ENCODE data around the gene BAG3. TPM values are rescaled to one million over a fixed set of nuclear protein-coding genes. Genes with fewer than 3 reads are reported as not detected.
A peak's percentile ranks its signal among the peaks of the same experiment; 100 is the strongest.

BAG3 gene
- total RNA-seq, 2 experiments from 2014 or later, result 1.9 to 2.6 TPM

DNA sequence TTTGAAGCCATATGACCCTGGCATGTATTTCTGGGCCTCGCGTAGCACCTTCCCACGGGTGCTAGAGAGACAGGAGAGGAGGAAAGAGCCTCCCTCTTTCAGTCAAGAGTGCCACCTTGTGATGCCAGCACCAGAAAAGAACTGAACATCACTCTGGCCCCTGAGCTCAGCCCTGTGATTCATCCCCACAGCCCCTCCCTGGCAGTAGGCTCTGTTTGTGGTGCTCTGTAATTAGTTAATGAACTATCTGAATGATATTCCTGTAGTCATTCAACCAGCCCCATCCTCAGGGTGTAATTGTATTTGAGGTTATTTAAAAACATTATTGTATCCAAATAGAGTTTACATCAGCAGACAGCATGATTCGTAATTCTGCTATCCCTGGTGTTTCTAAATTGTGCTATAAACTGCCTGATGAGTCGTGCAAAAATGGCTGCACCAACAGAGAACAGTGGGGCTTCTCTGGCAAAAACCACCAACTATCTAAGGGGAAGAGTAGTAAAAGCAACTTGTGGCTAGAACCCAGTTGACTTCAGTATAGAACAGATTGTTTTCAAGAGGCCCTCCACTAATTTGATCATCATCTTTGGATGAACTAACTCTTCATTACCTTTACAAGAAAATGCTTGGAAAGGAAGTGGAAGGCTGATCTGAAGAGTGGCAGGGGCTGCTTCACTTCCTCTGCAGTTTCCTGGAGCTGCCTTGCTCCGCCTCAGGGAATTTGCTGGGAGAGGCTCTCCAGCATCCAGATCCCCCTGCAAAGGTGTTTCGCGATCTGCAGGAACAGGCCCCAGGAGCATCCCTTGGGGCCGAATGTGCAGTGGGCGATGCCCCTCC is 30.7 kb upstream of the BAG3 start:
- POLR2A ChIA-PET, result no interaction called here

DNA sequence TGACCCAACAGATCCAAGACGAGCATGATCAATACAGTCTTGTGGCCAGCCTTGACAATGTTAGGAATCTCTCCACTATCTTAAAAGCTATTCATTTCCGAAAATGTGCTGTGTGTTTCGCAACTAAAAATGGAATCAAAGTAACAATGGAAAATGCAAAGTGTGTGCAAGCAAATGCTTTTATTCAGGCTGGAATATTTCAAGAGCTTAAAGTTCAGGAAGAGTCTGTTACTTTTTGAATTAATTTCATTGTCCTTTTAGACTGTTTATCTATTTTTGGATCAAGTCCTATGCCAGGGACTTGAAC is 30.1 kb upstream of the BAG3 start:
- no peaks in the 10 kb centered on the region for H4K20me1 ChIP-seq (ENCODE audit: insufficient read depth, low read length)
- H3K4me2 ChIP-seq (ENCODE audit: low read length), result no peak overlapping the region
- intact Hi-C loops (cut with micrococcal nuclease; ENCODE audit: unreplicated experiment), result no loop called here
- H3K9me2 ChIP-seq (ENCODE audit: insufficient read depth, low read length), result no peaks in the 10 kb centered on the region
- no TSS peak for BruUV-seq (replicated peaks)
- no peak overlapping the region for H3K4me3 ChIP-seq (ENCODE audit: low read depth, low read length, poor library complexity, severe bottlenecking)
- CTCF ChIA-PET (ENCODE audit: unreplicated experiment), result no interaction called here
- no peaks in the 10 kb centered on the region for H3K4me1 ChIP-seq (ENCODE audit: insufficient read depth, low read length, poor library complexity, severe bottlenecking)
- DNase-seq (ENCODE audit: low spot score), result no peak
- H3K27ac ChIP-seq (ENCODE audit: low read depth, low read length, poor library complexity, severe bottlenecking), result no peak overlapping the region
- no peak overlapping the region for H2AFZ ChIP-seq (ENCODE audit: low read length)
- H3K36me3 ChIP-seq (ENCODE audit: insufficient read depth, low read length), result no peaks in the 10 kb centered on the region
- no peak for TF ChIP-seq EZH2phosphoT487 (IDR thresholded peaks at IDR 0.05; ENCODE audit: borderline replicate concordance, low read depth, low read length)
- TF ChIP-seq, protein P1, sequence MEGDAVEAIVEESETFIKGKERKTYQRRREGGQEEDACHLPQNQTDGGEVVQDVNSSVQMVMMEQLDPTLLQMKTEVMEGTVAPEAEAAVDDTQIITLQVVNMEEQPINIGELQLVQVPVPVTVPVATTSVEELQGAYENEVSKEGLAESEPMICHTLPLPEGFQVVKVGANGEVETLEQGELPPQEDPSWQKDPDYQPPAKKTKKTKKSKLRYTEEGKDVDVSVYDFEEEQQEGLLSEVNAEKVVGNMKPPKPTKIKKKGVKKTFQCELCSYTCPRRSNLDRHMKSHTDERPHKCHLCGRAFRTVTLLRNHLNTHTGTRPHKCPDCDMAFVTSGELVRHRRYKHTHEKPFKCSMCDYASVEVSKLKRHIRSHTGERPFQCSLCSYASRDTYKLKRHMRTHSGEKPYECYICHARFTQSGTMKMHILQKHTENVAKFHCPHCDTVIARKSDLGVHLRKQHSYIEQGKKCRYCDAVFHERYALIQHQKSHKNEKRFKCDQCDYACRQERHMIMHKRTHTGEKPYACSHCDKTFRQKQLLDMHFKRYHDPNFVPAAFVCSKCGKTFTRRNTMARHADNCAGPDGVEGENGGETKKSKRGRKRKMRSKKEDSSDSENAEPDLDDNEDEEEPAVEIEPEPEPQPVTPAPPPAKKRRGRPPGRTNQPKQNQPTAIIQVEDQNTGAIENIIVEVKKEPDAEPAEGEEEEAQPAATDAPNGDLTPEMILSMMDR (conservative IDR thresholded peaks at IDR 0.05; ENCODE audit: low read length), result no peak
- POLR2A ChIA-PET, result no interaction called here
- H3K79me2 ChIP-seq (ENCODE audit: insufficient read depth, low read depth, low read length), result no peaks in the 10 kb centered on the region
- no peaks in the 10 kb centered on the region for H3K9me3 ChIP-seq (ENCODE audit: low read length)

More for the DNA sequence above, 30.7 kb upstream of the BAG3 start:
- intact Hi-C loops (cut with micrococcal nuclease; ENCODE audit: unreplicated experiment), result no loop called here
- H3K4me1 ChIP-seq (ENCODE audit: insufficient read depth, low read length, poor library complexity, severe bottlenecking), result no peaks in the 10 kb centered on the region
- no peaks in the 10 kb centered on the region for H4K20me1 ChIP-seq (ENCODE audit: insufficient read depth, low read length)
- TF ChIP-seq, protein P1 (conservative IDR thresholded peaks at IDR 0.05; ENCODE audit: low read length), result no peak
- no peak for TF ChIP-seq EZH2phosphoT487 (IDR thresholded peaks at IDR 0.05; ENCODE audit: borderline replicate concordance, low read depth, low read length)
- no TSS peak for BruUV-seq (replicated peaks)
- H3K4me3 ChIP-seq (ENCODE audit: low read depth, low read length, poor library complexity, severe bottlenecking), result no peak overlapping the region
- CTCF ChIA-PET (ENCODE audit: unreplicated experiment), result no interaction called here
- H3K36me3 ChIP-seq (ENCODE audit: insufficient read depth, low read length), result no peaks in the 10 kb centered on the region
- H3K27ac ChIP-seq (ENCODE audit: low read depth, low read length, poor library complexity, severe bottlenecking), result no peak overlapping the region
- H3K79me2 ChIP-seq (ENCODE audit: insufficient read depth, low read depth, low read length), result no peaks in the 10 kb centered on the region
- H3K9me2 ChIP-seq (ENCODE audit: insufficient read depth, low read length), result no peaks in the 10 kb centered on the region
- H2AFZ ChIP-seq (ENCODE audit: low read length), result no peak overlapping the region
- DNase-seq (ENCODE audit: low spot score), result no peak
- H3K4me2 ChIP-seq (ENCODE audit: low read length), result no peak overlapping the region
- H3K9me3 ChIP-seq (ENCODE audit: low read length), result no peaks in the 10 kb centered on the region

DNA sequence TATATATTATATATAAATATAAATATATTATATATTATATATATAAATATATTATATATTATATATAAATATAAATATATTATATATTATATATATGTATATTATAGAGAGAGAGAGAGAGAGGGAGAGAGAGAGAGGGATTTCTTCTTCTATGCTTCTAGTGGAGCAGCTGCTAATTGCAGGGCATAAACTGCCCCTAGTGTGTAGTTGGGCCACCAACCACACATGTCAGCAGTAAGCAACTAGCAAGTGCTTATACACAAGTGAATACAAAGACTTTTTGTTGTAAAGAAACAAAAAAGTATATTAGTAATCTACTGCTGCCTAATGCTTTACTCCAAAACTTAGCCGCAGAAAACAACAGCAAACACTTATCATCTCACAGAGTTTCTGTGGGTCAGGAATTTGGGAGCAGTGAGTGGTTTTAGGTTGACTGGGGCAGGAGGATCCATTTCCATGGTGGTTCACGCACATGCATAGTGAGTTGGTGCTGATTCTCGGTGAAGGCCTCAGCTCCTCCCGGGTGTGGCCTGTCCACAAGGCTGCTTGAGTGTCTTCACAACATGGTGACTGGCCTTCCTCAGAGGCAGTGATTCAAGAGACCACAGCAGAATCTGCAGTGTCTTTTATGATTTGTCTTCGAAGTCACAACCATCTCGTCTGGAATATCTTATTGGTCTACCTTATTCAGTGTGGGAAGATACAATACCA is 25.5 kb upstream of the BAG3 start:
- POLR2A ChIA-PET, result interaction anchor here (0.9 kb wide), 1 partner anchor 264 kb away, joined by 3 read pairs; no protein-coding TSS in a partner anchor
- Histone ChIP-seq H3K4me2 (ENCODE audit: low read length) (no peak overlapping the region), H3K36me3 (ENCODE audit: insufficient read depth, low read length) (no peaks in the 10 kb centered on the region), H3K27ac (ENCODE audit: low read depth, low read length, poor library complexity, severe bottlenecking) (no peak overlapping the region), H2AFZ (ENCODE audit: low read length) (no peak overlapping the region), H3K9me3 (ENCODE audit: low read length) (no peaks in the 10 kb centered on the region), H3K4me3 (ENCODE audit: low read depth, low read length, poor library complexity, severe bottlenecking) (no peak overlapping the region), H4K20me1 (ENCODE audit: insufficient read depth, low read length) (no peaks in the 10 kb centered on the region), H3K79me2 (ENCODE audit: insufficient read depth, low read depth, low read length) (no peaks in the 10 kb centered on the region), H3K9me2 (ENCODE audit: insufficient read depth, low read length) (no peaks in the 10 kb centered on the region), H3K4me1 (ENCODE audit: insufficient read depth, low read length, poor library complexity, severe bottlenecking) (no peaks in the 10 kb centered on the region)
- no TSS peak for BruUV-seq (replicated peaks)
- no peak for TF ChIP-seq EZH2phosphoT487 (IDR thresholded peaks at IDR 0.05; ENCODE audit: borderline replicate concordance, low read depth, low read length)
- TF ChIP-seq, protein P1 (conservative IDR thresholded peaks at IDR 0.05; ENCODE audit: low read length), result 0 out of 2 replicates have a peak, but pooled peaks have one; percentile 13
- CTCF ChIA-PET (ENCODE audit: unreplicated experiment), result no interaction called here
- peak; percentile 21 for DNase-seq (ENCODE audit: low spot score)
- intact Hi-C loops (cut with micrococcal nuclease; ENCODE audit: unreplicated experiment), result no loop called here
